H9 (cell line): ENCODE data around the gene TMEM86B. TPM values are rescaled to one million over a fixed set of nuclear protein-coding genes. Genes with fewer than 3 reads are reported as not detected.

Experiments used
- DNase-seq: peaks from one replicate; pipeline ENCODE4 v3.0.0-alpha.2; 2017
- H2AFZ ChIP-seq: one replicate; pipeline ENCODE4 v1.6.1; 2013; ENCODE audit warnings: mild to moderate bottlenecking, low read length, control low read depth, moderate library complexity
- H2AK5ac ChIP-seq: 2 replicates; pipeline ENCODE4 v1.6.1; 2013; ENCODE audit warnings: low read length, control low read depth, mixed read lengths; ENCODE audit not compliant: insufficient read length
- H2BK120ac ChIP-seq: one replicate; pipeline ENCODE4 v1.6.1; 2013; ENCODE audit warnings: low read depth, mild to moderate bottlenecking, low read length, control low read depth, inconsistent platforms; ENCODE audit not compliant: poor library complexity, severe bottlenecking
- H2BK12ac ChIP-seq: 2 replicates; pipeline ENCODE4 v1.6.1; 2013; ENCODE audit warnings: low read length, control low read depth, mixed read lengths, low read depth; ENCODE audit not compliant: insufficient read length
- H2BK15ac ChIP-seq: 2 replicates; pipeline ENCODE4 v1.6.1; 2013; ENCODE audit warnings: low read depth, low read length, control low read depth
- H2BK20ac ChIP-seq: one replicate; pipeline ENCODE4 v1.6.1; 2013; ENCODE audit warnings: low read depth, mild to moderate bottlenecking, low read length, control low read depth, inconsistent platforms; ENCODE audit not compliant: poor library complexity, severe bottlenecking
- H2BK5ac ChIP-seq: 2 replicates; pipeline ENCODE4 v1.6.1; 2013; ENCODE audit warnings: low read length, control low read depth, mixed read lengths; ENCODE audit not compliant: insufficient read length
- H3K14ac ChIP-seq: 2 replicates; pipeline ENCODE4 v1.6.1; 2013; ENCODE audit warnings: low read length, control low read depth; ENCODE audit not compliant: insufficient read depth
- H3K18ac ChIP-seq: 2 replicates; pipeline ENCODE4 v1.6.1; 2013; ENCODE audit warnings: low read depth, mild to moderate bottlenecking, mixed read lengths, low read length, control low read depth; ENCODE audit not compliant: insufficient read length
- H3K23ac ChIP-seq: 2 replicates; pipeline ENCODE4 v1.6.1; 2013; ENCODE audit warnings: low read length, control low read depth, mixed read lengths, low read depth; ENCODE audit not compliant: insufficient read length
- H3K23me2 ChIP-seq: 2 replicates; pipeline ENCODE4 v1.6.1; 2013; ENCODE audit warnings: low read depth, mild to moderate bottlenecking, mixed read lengths, low read length, control low read depth; ENCODE audit not compliant: insufficient read length, poor library complexity, severe bottlenecking
- H3K27ac ChIP-seq: 2 replicates; pipeline ENCODE4 v1.5.1; 2013; ENCODE audit warnings: low read length, control low read depth, mixed read lengths, low read depth; ENCODE audit not compliant: insufficient read length
- H3K27me3 ChIP-seq: 2 replicates; pipeline ENCODE4 v1.6.1; 2013; ENCODE audit warnings: low read length, control low read depth, inconsistent platforms; ENCODE audit not compliant: insufficient read depth
- H3K4ac ChIP-seq: 2 replicates; pipeline ENCODE4 v1.6.1; 2013; ENCODE audit warnings: low read depth, mild to moderate bottlenecking, control low read depth, inconsistent platforms, low read length, moderate library complexity
- H3K4me1 ChIP-seq: 2 replicates; pipeline ENCODE4 v1.6.1; 2013; ENCODE audit warnings: low read length, control low read depth, inconsistent platforms; ENCODE audit not compliant: insufficient read depth
- H3K4me2 ChIP-seq: 2 replicates; pipeline ENCODE4 v1.6.1; 2013; ENCODE audit warnings: low read length, control low read depth, mixed read lengths; ENCODE audit not compliant: insufficient read length, insufficient read depth
- H3K56ac ChIP-seq: 2 replicates; pipeline ENCODE4 v1.6.1; 2013; ENCODE audit warnings: low read depth, mild to moderate bottlenecking, mixed read lengths, low read length, control low read depth; ENCODE audit not compliant: insufficient read length
- H3K79me1 ChIP-seq: 2 replicates; pipeline ENCODE4 v1.6.1; 2013; ENCODE audit warnings: low read depth, mild to moderate bottlenecking, moderate library complexity, low read length, control low read depth, inconsistent platforms; ENCODE audit not compliant: insufficient read depth, poor library complexity, severe bottlenecking
- H3K79me2 ChIP-seq: 2 replicates; pipeline ENCODE4 v1.6.1; 2013; ENCODE audit warnings: low read length, control low read depth, inconsistent platforms; ENCODE audit not compliant: insufficient read depth
- H3K9ac ChIP-seq: 2 replicates; pipeline ENCODE4 v1.6.1; 2013; ENCODE audit warnings: low read length, control low read depth, mixed read lengths; ENCODE audit not compliant: insufficient read length; ENCODE audit errors: extremely low read depth
- H3K9me3 ChIP-seq: one replicate; pipeline ENCODE4 v1.6.1; 2013; ENCODE audit warnings: low read depth, low read length, inconsistent platforms; ENCODE audit not compliant: control insufficient read depth
- H3T11ph ChIP-seq: one replicate; pipeline ENCODE4 v1.6.1; 2013; ENCODE audit warnings: mild to moderate bottlenecking, low read length, control low read depth, inconsistent platforms
- H4K20me1 ChIP-seq: one replicate; pipeline ENCODE4 v1.6.1; 2013; ENCODE audit not compliant: control insufficient read depth, insufficient read length, insufficient read depth
- H4K5ac ChIP-seq: 2 replicates; pipeline ENCODE4 v1.6.1; 2013; ENCODE audit warnings: low read depth, mild to moderate bottlenecking, mixed read lengths, low read length, control low read depth; ENCODE audit not compliant: insufficient read length
- H4K8ac ChIP-seq: replicated peaks from 2 replicates; pipeline ENCODE4 v1.6.1; 2013; ENCODE audit warnings: low read length, control low read depth, mixed read lengths, low read depth; ENCODE audit not compliant: insufficient read length
- H4K91ac ChIP-seq: 2 replicates; pipeline ENCODE4 v1.6.1; 2013; ENCODE audit warnings: low read depth, mild to moderate bottlenecking, moderate library complexity, mixed read lengths, low read length, control low read depth; ENCODE audit not compliant: insufficient read length
- H3K27ac Mint-ChIP-seq, 3 experiments: 2 replicates in 2 of 3; 3 replicates in 1 of 3; pipeline ENCODE4 v1.8.0; 2020 to 2021; ENCODE audit warnings: mixed read lengths in 3 of 3, mild to moderate bottlenecking in 1 of 3, moderate library complexity in 1 of 3
- H3K27me3 Mint-ChIP-seq: 2 replicates; pipeline ENCODE4 v1.8.0; 2021; ENCODE audit warnings: low read depth, mild to moderate bottlenecking, moderate library complexity, mixed read lengths
- H3K36me3 Mint-ChIP-seq, 3 experiments: 2 replicates in 2 of 3; 3 replicates in 1 of 3; pipeline ENCODE4 v1.8.0; 2020 to 2021; ENCODE audit warnings: low read depth in 3 of 3, mixed read lengths in 3 of 3; ENCODE audit not compliant: insufficient read depth in 1 of 3
- H3K4me1 Mint-ChIP-seq, 2 experiments: 2 replicates each; pipeline ENCODE4 v1.8.0; 2020; ENCODE audit warnings: mixed read lengths in 2 of 2
- H3K4me3 Mint-ChIP-seq, 2 experiments: 2 replicates in 1 of 2; 3 replicates in 1 of 2; pipeline ENCODE4 v1.8.0; 2020 to 2021; ENCODE audit warnings: mild to moderate bottlenecking in 2 of 2, mixed read lengths in 2 of 2, moderate library complexity in 1 of 2
- H3K9me3 Mint-ChIP-seq, 2 experiments: 2 replicates in 1 of 2; 3 replicates in 1 of 2; pipeline ENCODE4 v1.8.0; 2020; ENCODE audit warnings: mild to moderate bottlenecking in 2 of 2, mixed read lengths in 2 of 2, moderate library complexity in 1 of 2
- WGBS: extraction: QIAGEN DNeasy Blood & Tissue Kit; methylation state at CpG from one replicate; pipeline ENCODE4 v1.1.7; 2013; ENCODE audit warnings: missing lambda C conversion rate, low lambda C conversion rate, mixed read lengths; ENCODE audit not compliant: insufficient read length; ENCODE audit errors: extremely low coverage; 5-methylcytosine and 5-hydroxymethylcytosine counted together
- total RNA-seq: library from RNA; stranded (reverse); gene quantifications from 2 replicates; pipeline ENCODE4 v1.2.1, GENCODE V29; 2021
- TF ChIP-seq, protein P1 (sequence below): fragments of 200-600 bp; sonication (generic); conservative IDR thresholded peaks from 3 replicates; pipeline ENCODE4 v1.8.0; 2021; ENCODE audit warnings: antibody characterized with exemption, mild to moderate bottlenecking

TMEM86B gene
- total RNA-seq, 1 experiment from 2014 or later: 4.5 TPM

DNA sequence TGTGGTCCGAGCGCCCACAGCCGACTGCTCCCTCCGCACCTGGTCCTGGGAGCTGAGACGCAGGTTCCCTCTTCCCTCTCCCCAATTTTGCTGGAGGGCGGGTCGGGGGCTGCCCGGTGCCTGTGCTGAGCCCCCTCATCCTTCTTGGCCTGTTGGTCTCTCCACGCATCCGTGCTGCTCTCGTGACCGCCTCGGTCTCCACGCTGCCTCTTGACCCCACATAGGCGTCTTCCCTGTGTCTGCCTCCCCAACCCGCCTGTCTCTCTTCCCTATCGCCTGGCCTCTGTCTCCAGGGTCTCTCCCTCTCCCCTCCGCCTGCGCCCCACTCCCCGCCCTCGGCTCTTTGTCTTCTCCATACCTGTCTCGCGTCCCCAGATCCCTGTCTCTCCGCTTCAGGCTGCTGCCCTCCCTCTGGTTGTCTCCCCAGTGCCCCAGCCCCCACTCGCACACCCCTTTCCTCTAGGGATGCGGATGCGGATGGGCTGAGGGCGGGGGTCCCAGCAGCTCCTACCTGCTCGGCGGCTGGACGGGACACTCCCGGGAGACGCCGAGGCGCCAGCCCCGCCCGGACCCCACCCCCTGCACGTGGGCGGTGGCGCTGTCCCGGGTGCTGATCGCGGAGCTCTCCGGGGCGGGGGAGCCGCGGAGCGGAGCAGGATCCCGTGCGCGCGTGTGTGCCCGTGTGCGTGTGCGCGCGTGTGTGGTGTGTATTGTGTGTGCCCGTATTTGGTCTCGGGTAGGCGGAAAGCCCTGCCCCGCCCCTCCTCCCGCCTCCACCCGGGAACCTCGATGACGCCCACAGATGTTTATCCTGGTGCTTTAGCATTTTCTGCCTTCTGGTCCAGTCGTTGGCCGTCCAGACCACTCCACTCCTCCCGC lies 48.7 kb downstream of the TMEM86B start, which contains the start of gene SYT5:
TSS of gene SYT5 (minus strand) at position 684 of the 879 bp plus-strand sequence. CDS start 1,248 bp downstream, outside the sequence.
- peaks cover 21 to 34% of the 10 kb centered on the region in 2 experiments for H3K4me1 Mint-ChIP-seq
- Histone ChIP-seq H3K27me3 (peaks cover 11% of the 10 kb centered on the region; the same call in 1 of the 2 replicates), H4K5ac (no peak within 1 kb of the TSS), H4K91ac (no peak within 1 kb of the TSS), H3K56ac (no peak within 1 kb of the TSS), H3K79me1 (no peaks in the 10 kb centered on the region), H2AK5ac (no peak within 1 kb of the TSS), H3K9me3 (no peaks in the 10 kb centered on the region), H4K8ac (no peak within 1 kb of the TSS), H3K18ac (peak within 1 kb of the TSS; percentile 78), H3T11ph (no peak within 1 kb of the TSS), H3K23me2 (peaks cover 10% of the 10 kb centered on the region), H2BK5ac (no peak within 1 kb of the TSS), H3K23ac (no peak within 1 kb of the TSS), H3K27ac (no peak within 1 kb of the TSS), H2BK15ac (no peak within 1 kb of the TSS), H2AFZ (no peak within 1 kb of the TSS), H3K4me2 (peak within 1 kb of the TSS; percentile 60), H3K4me1 (peaks cover 2% of the 10 kb centered on the region; the same call in 1 of the 2 replicates), H3K9ac (no peak within 1 kb of the TSS), H3K4ac (no peak within 1 kb of the TSS), H2BK120ac (no peak within 1 kb of the TSS), H3K79me2 (no peaks in the 10 kb centered on the region), H2BK20ac (no peak within 1 kb of the TSS), H3K14ac (0 out of 2 replicates have a peak within 1 kb of the TSS, but pooled peaks have one; percentile 25), H4K20me1 (no peaks in the 10 kb centered on the region), H2BK12ac (no peak within 1 kb of the TSS)
- WGBS: no CpG with 5 or more reads among the region's 68 CpGs
- H3K27ac Mint-ChIP-seq: peak within 1 kb of the TSS in 1 of 3 experiments; percentile 88; a peak in 3 of 7 replicates
- peaks cover 77% of the 10 kb centered on the region for H3K27me3 Mint-ChIP-seq
- H3K36me3 Mint-ChIP-seq: no peaks in the 10 kb centered on the region; a peak in 1 of 7 replicates
- TF ChIP-seq, protein P1, sequence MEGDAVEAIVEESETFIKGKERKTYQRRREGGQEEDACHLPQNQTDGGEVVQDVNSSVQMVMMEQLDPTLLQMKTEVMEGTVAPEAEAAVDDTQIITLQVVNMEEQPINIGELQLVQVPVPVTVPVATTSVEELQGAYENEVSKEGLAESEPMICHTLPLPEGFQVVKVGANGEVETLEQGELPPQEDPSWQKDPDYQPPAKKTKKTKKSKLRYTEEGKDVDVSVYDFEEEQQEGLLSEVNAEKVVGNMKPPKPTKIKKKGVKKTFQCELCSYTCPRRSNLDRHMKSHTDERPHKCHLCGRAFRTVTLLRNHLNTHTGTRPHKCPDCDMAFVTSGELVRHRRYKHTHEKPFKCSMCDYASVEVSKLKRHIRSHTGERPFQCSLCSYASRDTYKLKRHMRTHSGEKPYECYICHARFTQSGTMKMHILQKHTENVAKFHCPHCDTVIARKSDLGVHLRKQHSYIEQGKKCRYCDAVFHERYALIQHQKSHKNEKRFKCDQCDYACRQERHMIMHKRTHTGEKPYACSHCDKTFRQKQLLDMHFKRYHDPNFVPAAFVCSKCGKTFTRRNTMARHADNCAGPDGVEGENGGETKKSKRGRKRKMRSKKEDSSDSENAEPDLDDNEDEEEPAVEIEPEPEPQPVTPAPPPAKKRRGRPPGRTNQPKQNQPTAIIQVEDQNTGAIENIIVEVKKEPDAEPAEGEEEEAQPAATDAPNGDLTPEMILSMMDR: no peak
- H3K9me3 Mint-ChIP-seq: peaks cover 2 to 3% of the 10 kb centered on the region in 2 experiments; a peak in 4 of 5 replicates
- peak; percentile 69 for DNase-seq
- peak within 1 kb of the TSS; percentile 67 to 87 for H3K4me3 Mint-ChIP-seq
